ENCODE results near the gene ZFAND2A.

The ZFAND2A gene

GRCh38 chr7:1154172-1154739, 5.7 kb downstream of the ZFAND2A start:
- Histone ChIP-seq H3K4me2 (ENCODE audit: low read depth, low read length, poor library complexity, severe bottlenecking) (no peak overlapping the region), H3K9me3 (ENCODE audit: insufficient read depth, low read depth, low read length) (no peaks in the 10 kb centered on the region), H3K9ac (ENCODE audit: low read depth, low read length, poor library complexity, severe bottlenecking) (no peak overlapping the region), H2AFZ (ENCODE audit: low read length) (no peak overlapping the region), H3F3A (ENCODE audit: low read depth) (no peaks in the 10 kb centered on the region), H4K20me1 (ENCODE audit: insufficient read depth, low read length, poor library complexity, severe bottlenecking) (peaks cover 10% of the 10 kb centered on the region), H3K36me3 (ENCODE audit: insufficient read depth, low read length) (peaks cover 49% of the 10 kb centered on the region; the same call in 1 of the 2 replicates), H3K9me2 (replicated peaks; ENCODE audit: low read depth, low read length) (no peaks in the 10 kb centered on the region), H3K4me1 (ENCODE audit: insufficient read depth, low read length, poor library complexity, severe bottlenecking) (peaks cover 12% of the 10 kb centered on the region), H3K27me3 (ENCODE audit: insufficient read depth, low read length, poor library complexity, severe bottlenecking) (no peaks in the 10 kb centered on the region), H3K79me2 (ENCODE audit: insufficient read depth, low read length) (peaks cover 32% of the 10 kb centered on the region), H3K4me3 (ENCODE audit: low read length, poor library complexity, severe bottlenecking) (no peak overlapping the region)
- TF ChIP-seq EZH2phosphoT487 (IDR thresholded peaks at IDR 0.05; ENCODE audit: borderline replicate concordance) (no peak), CTCF (conservative IDR thresholded peaks at IDR 0.05; ENCODE audit: low read length) (no peak)

GRCh38 chr7:1152492-1152891, 7.5 kb downstream of the ZFAND2A start:
- no peaks in the 10 kb centered on the region for H3K27me3 ChIP-seq (ENCODE audit: insufficient read depth, low read length, poor library complexity, severe bottlenecking)
- no peaks in the 10 kb centered on the region for H3K9me3 ChIP-seq (ENCODE audit: insufficient read depth, low read depth, low read length)
- no peak overlapping the region for H3K4me3 ChIP-seq (ENCODE audit: low read length, poor library complexity, severe bottlenecking)
- no peak for TF ChIP-seq CTCF (conservative IDR thresholded peaks at IDR 0.05; ENCODE audit: low read length)
- TF ChIP-seq EZH2phosphoT487 (IDR thresholded peaks at IDR 0.05; ENCODE audit: borderline replicate concordance) = no peak
- peaks cover 49% of the 10 kb centered on the region; the same call in 1 of the 2 replicates for H3K36me3 ChIP-seq (ENCODE audit: insufficient read depth, low read length)
- H3K4me2 ChIP-seq (ENCODE audit: low read depth, low read length, poor library complexity, severe bottlenecking) = no peak overlapping the region
- no peaks in the 10 kb centered on the region for H3K4me1 ChIP-seq (ENCODE audit: insufficient read depth, low read length, poor library complexity, severe bottlenecking)
- peaks cover 14% of the 10 kb centered on the region; the same call in 1 of the 2 replicates for H3K79me2 ChIP-seq (ENCODE audit: insufficient read depth, low read length)
- H4K20me1 ChIP-seq (ENCODE audit: insufficient read depth, low read length, poor library complexity, severe bottlenecking) = no peaks in the 10 kb centered on the region
- no peaks in the 10 kb centered on the region for H3F3A ChIP-seq (ENCODE audit: low read depth)
- no peak overlapping the region for H3K9ac ChIP-seq (ENCODE audit: low read depth, low read length, poor library complexity, severe bottlenecking)
- no peaks in the 10 kb centered on the region for H3K9me2 ChIP-seq (replicated peaks; ENCODE audit: low read depth, low read length)
- H2AFZ ChIP-seq (ENCODE audit: low read length) = no peak overlapping the region

GRCh38 chr7:1151653-1152425, 8.2 kb downstream of the ZFAND2A start:
- no peaks in the 10 kb centered on the region for H3K9me3 ChIP-seq (ENCODE audit: insufficient read depth, low read depth, low read length)
- H3K4me3 ChIP-seq (ENCODE audit: low read length, poor library complexity, severe bottlenecking) = no peak overlapping the region
- H3F3A ChIP-seq (ENCODE audit: low read depth) = no peaks in the 10 kb centered on the region
- peaks cover 44% of the 10 kb centered on the region; the same call in 1 of the 2 replicates for H3K36me3 ChIP-seq (ENCODE audit: insufficient read depth, low read length)
- no peak overlapping the region for H2AFZ ChIP-seq (ENCODE audit: low read length)
- no peaks in the 10 kb centered on the region for H3K27me3 ChIP-seq (ENCODE audit: insufficient read depth, low read length, poor library complexity, severe bottlenecking)
- H3K9ac ChIP-seq (ENCODE audit: low read depth, low read length, poor library complexity, severe bottlenecking) = no peak overlapping the region
- no peaks in the 10 kb centered on the region for H3K4me1 ChIP-seq (ENCODE audit: insufficient read depth, low read length, poor library complexity, severe bottlenecking)
- TF ChIP-seq EZH2phosphoT487 (IDR thresholded peaks at IDR 0.05; ENCODE audit: borderline replicate concordance) = no peak
- peaks cover 8% of the 10 kb centered on the region; the same call in 1 of the 2 replicates for H3K79me2 ChIP-seq (ENCODE audit: insufficient read depth, low read length)
- H3K4me2 ChIP-seq (ENCODE audit: low read depth, low read length, poor library complexity, severe bottlenecking) = no peak overlapping the region
- no peaks in the 10 kb centered on the region for H3K9me2 ChIP-seq (replicated peaks; ENCODE audit: low read depth, low read length)
- H4K20me1 ChIP-seq (ENCODE audit: insufficient read depth, low read length, poor library complexity, severe bottlenecking) = no peaks in the 10 kb centered on the region

All from Loucy (cell line).